GM04503 (cell line): ENCODE measurements around the gene C2CD2.

Experiments
- DNase-seq: peaks from one replicate; pipeline ENCODE4 v3.0.0-alpha.2; 2012; ENCODE audit warnings: low read depth

The C2CD2 gene

DNA sequence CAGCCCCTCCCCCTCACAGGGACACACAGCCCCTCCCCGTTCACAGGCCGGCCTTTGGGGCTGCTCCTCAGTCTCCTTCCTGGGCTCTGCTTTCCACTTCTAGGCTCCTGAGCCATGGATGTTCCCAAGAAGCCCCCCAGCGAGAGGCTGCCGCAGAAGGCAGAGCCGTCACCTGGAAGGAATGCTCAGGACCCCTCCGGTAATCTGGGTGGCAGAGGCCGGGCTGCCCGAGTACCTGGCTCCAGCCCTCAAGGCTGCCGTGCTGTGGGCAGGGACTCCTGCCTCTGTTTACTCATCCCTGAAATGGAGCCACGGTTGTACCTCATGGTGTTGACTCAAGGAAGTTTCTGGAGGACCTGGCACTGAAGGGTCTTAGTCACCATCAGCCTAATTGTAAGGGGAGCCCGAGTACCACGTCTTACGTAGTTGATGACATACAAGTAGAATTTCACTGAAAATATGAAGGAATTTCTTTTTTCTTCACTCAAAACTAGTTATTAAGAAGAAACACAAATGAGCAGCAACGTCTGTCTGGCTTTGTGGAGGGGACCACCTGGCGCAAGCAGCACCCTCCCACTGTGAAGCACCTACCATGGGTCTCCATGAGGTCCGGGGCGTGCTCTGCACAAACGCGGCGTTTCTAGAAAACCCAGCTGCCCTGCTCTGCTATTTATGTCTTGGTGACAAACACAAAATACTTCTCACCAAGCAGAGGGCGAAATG lies 108.3 kb downstream of the C2CD2 start:
- DNase-seq: no peak

- no peak for DNase-seq
Measured at GRCh38 chr21:41843584-41843983, 110.2 kb downstream of the C2CD2 start.

DNA sequence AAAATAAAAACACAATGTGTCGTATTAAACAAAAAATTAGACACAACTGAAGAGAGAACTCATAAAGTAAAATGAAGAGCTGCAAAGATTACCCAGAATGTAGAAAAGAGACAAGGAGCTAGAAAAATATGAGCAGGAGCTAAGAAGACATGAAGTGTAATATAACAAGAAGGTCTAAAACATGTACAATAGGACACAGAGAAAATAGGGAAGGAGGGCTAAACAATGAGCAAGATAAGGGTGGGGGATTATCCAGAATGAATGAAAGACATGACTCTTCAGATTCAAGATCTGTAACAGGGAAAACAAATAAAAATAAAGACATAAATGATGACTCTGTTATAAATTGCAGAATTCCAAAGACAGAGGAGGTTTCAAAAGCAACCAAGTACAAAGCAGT lies 112.9 kb downstream of the C2CD2 start:
- DNase-seq: no peak

- DNase-seq: no peak
Measured at GRCh38 chr21:41839387-41840000, 114.3 kb downstream of the C2CD2 start.

GRCh38 chr21:41837756-41838297 lies 116.0 kb downstream of the C2CD2 start:
- no peak for DNase-seq

GRCh38 chr21:41836166-41837015 lies 117.4 kb downstream of the C2CD2 start:
- no peak for DNase-seq

- no peak for DNase-seq
Measured at GRCh38 chr21:41835711-41836154, 118.1 kb downstream of the C2CD2 start.
